ENCODE results near the gene NTN3.
"Not testable (repeated sequence)": the region's sequence is repeated elsewhere in the genome, so short reads cannot be mapped to it uniquely, and the experiment has no call there.

NTN3 gene

GRCh38 chr16:2432801-2433505, 38.1 kb upstream of the NTN3 start:
- no peak for DNase-seq (ENCODE audit: low read depth)
- no peak overlapping the region for H3K4me3 ChIP-seq (ENCODE audit: low read depth, low read length)
- no peak for TF ChIP-seq CTCF (IDR thresholded peaks at IDR 0.05; ENCODE audit: control insufficient read depth, extremely low read depth, insufficient read depth)

- H3K4me3 ChIP-seq (ENCODE audit: low read depth, low read length); DNase-seq (ENCODE audit: low read depth): not testable (repeated sequence)
Measured at GRCh38 chr16:2435236-2435635, 35.9 kb upstream of the NTN3 start.

- TF ChIP-seq CTCF (IDR thresholded peaks at IDR 0.05; ENCODE audit: control insufficient read depth, extremely low read depth, insufficient read depth), result no peak
- DNase-seq (ENCODE audit: low read depth), result no peak
Measured at GRCh38 chr16:2436110-2436509, 35.0 kb upstream of the NTN3 start.

GRCh38 chr16:2437032-2437790, 33.9 kb upstream of the NTN3 start:
- no peak for TF ChIP-seq CTCF (IDR thresholded peaks at IDR 0.05; ENCODE audit: control insufficient read depth, extremely low read depth, insufficient read depth)
- H3K4me3 ChIP-seq (ENCODE audit: low read depth, low read length), result no peak overlapping the region
- DNase-seq (ENCODE audit: low read depth), result no peak

More at GRCh38 chr16:2436110-2436509, 35.0 kb upstream of the NTN3 start:
- H3K4me3 ChIP-seq (ENCODE audit: low read depth, low read length), result no peak overlapping the region

- H3K4me3 ChIP-seq (ENCODE audit: low read depth, low read length), result no peak overlapping the region
- DNase-seq (ENCODE audit: low read depth), result no peak
- no peak for TF ChIP-seq CTCF (IDR thresholded peaks at IDR 0.05; ENCODE audit: control insufficient read depth, extremely low read depth, insufficient read depth)
Measured at GRCh38 chr16:2438121-2438520, 33.0 kb upstream of the NTN3 start.

GRCh38 chr16:2439598-2439997, 31.5 kb upstream of the NTN3 start:
- H3K4me3 ChIP-seq (ENCODE audit: low read depth, low read length), result no peak overlapping the region
- no peak for DNase-seq (ENCODE audit: low read depth)
- no peak for TF ChIP-seq CTCF (IDR thresholded peaks at IDR 0.05; ENCODE audit: control insufficient read depth, extremely low read depth, insufficient read depth)

GRCh38 chr16:2441143-2441804, 29.8 kb upstream of the NTN3 start:
- not testable (repeated sequence) for H3K4me3 ChIP-seq (ENCODE audit: low read depth, low read length); DNase-seq (ENCODE audit: low read depth)
